A673 (cell line): ENCODE results near the gene CSTPP1.

Experiments
- EZH2 ChIP-seq: fragments of 200-600 bp; sonication (generic); IDR thresholded peaks from 2 replicates; pipeline ENCODE4 v1.6.1; 2017; ENCODE audit warnings: borderline replicate concordance, low read depth, mild to moderate bottlenecking, mixed read lengths, antibody characterized with exemption, low read length; ENCODE audit not compliant: poor library complexity, severe bottlenecking
- TF ChIP-seq, protein P1 (sequence below): fragments of 300-800, 200-600 bp; sonication (generic); conservative IDR thresholded peaks from 2 replicates; pipeline ENCODE4 v1.5.1; 2017; ENCODE audit warnings: low read depth, mild to moderate bottlenecking, antibody characterized with exemption, low read length, moderate library complexity, mixed read lengths

DNA sequence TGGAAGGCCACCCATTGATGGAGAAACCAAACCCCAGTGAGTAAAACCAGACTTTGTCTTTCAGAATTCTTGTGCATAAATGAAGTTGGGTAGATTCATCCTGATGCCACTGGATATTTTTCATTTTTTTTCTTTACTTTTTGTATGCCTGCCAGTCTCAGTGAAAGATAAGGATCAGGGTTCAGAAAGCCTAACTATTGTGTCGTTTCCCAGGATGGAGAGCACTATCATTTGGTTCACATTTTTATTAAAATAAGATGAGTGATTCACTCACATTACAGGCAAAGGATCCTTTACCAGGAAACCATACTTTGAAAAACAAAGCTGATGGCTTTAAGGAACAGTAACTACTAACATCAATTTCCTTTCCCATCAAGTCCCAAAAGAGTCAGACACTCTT, 188.1 kb downstream of the CSTPP1 start:
- TF ChIP-seq, protein P1, sequence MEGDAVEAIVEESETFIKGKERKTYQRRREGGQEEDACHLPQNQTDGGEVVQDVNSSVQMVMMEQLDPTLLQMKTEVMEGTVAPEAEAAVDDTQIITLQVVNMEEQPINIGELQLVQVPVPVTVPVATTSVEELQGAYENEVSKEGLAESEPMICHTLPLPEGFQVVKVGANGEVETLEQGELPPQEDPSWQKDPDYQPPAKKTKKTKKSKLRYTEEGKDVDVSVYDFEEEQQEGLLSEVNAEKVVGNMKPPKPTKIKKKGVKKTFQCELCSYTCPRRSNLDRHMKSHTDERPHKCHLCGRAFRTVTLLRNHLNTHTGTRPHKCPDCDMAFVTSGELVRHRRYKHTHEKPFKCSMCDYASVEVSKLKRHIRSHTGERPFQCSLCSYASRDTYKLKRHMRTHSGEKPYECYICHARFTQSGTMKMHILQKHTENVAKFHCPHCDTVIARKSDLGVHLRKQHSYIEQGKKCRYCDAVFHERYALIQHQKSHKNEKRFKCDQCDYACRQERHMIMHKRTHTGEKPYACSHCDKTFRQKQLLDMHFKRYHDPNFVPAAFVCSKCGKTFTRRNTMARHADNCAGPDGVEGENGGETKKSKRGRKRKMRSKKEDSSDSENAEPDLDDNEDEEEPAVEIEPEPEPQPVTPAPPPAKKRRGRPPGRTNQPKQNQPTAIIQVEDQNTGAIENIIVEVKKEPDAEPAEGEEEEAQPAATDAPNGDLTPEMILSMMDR: no peak
- TF ChIP-seq EZH2: no peak
